HG02943 (cell line): ENCODE measurements around the gene SLC51B.
"Not testable (repeated sequence)": the region's sequence is repeated elsewhere in the genome, so short reads cannot be mapped to it uniquely, and the experiment has no call there.

Experiments
- ATAC-seq: cut with Tn5 transposase; IDR thresholded peaks from one replicate; pipeline ENCODE4 v1.9.1; 2021; ENCODE audit warnings: mild to moderate bottlenecking, low read depth, moderate library complexity; ENCODE audit not compliant: unreplicated experiment

Gene SLC51B

GRCh38 chr15:65040461-65040860, 4.7 kb upstream of the SLC51B start:
- ATAC-seq = no peak

- ATAC-seq = no peak
These were observed 3.4 kb upstream of the SLC51B start for GRCh38 chr15:65041787-65042186.

- no peak for ATAC-seq
These were observed 2.3 kb upstream of the SLC51B start for GRCh38 chr15:65042776-65043327.

- ATAC-seq = not testable (repeated sequence)
These were observed 969 bp upstream of the SLC51B start for GRCh38 chr15:65044218-65044617.

GRCh38 chr15:65048241-65048640, 3.1 kb downstream of the SLC51B start:
- ATAC-seq = no peak

- peak; percentile 81 for ATAC-seq
These were observed 4.2 kb downstream of the SLC51B start for GRCh38 chr15:65049418-65049840.

GRCh38 chr15:65050270-65050669, 5.1 kb downstream of the SLC51B start:
- no peak for ATAC-seq

- ATAC-seq = no peak
These were observed 6.1 kb downstream of the SLC51B start for GRCh38 chr15:65051266-65051665.

- ATAC-seq = no peak
These were observed 7.8 kb downstream of the SLC51B start for GRCh38 chr15:65052956-65053355.

- no peak for ATAC-seq
These were observed 9.4 kb downstream of the SLC51B start for GRCh38 chr15:65054333-65055200.

GRCh38 chr15:65055201-65055870, 10.1 kb downstream of the SLC51B start:
- ATAC-seq = no peak

- ATAC-seq = no peak
These were observed 10.9 kb downstream of the SLC51B start for GRCh38 chr15:65056106-65056505.

GRCh38 chr15:65056868-65057548, 11.8 kb downstream of the SLC51B start:
- ATAC-seq = no peak

- ATAC-seq = no peak
These were observed 12.4 kb downstream of the SLC51B start for GRCh38 chr15:65057549-65057940.

GRCh38 chr15:65058394-65059368, 13.5 kb downstream of the SLC51B start:
- no peak for ATAC-seq

GRCh38 chr15:65059369-65059750, 14.2 kb downstream of the SLC51B start:
- no peak for ATAC-seq

- no peak for ATAC-seq
These were observed 14.9 kb downstream of the SLC51B start for GRCh38 chr15:65059931-65060596.

GRCh38 chr15:65060641-65061397, 15.6 kb downstream of the SLC51B start:
- no peak for ATAC-seq

- no peak for ATAC-seq
These were observed 16.9 kb downstream of the SLC51B start for GRCh38 chr15:65062061-65062460.
